ENCODE measurements around the gene SYT10.
"Not testable (repeated sequence)": the region's sequence is repeated elsewhere in the genome, so short reads cannot be mapped to it uniquely, and the experiment has no call there.

Gene SYT10

GRCh38 chr12:33357181-33357580 lies 82.4 kb downstream of the SYT10 start:
- POLR2A ChIA-PET: no interaction called here

GRCh38 chr12:33349791-33350190 lies 89.8 kb downstream of the SYT10 start:
- POLR2A ChIA-PET: no interaction called here
- CTCF ChIA-PET: no interaction called here
- H3K27ac ChIP-seq (ENCODE audit: insufficient read depth in 1 of 2, low read depth in 1 of 2, low read length in 2 of 2, poor library complexity in 1 of 2, severe bottlenecking in 2 of 2): no peak overlapping the region

More at GRCh38 chr12:33357181-33357580, 82.4 kb downstream of the SYT10 start:
- WGBS (ENCODE audit: insufficient coverage): 82% methylated on average over 2 of the region's 2 CpGs
- CTCF ChIA-PET: interaction anchor here (0.6 kb wide), 1 partner anchor 225 kb away, joined by 3 read pairs; no protein-coding TSS in a partner anchor
- H3K27me3 ChIP-seq (replicated peaks in 2 of 5; ENCODE audit: control insufficient read depth in 4 of 5, insufficient read depth in 5 of 5, low read length in 4 of 5): no peaks in the 10 kb centered on the region
- no peak overlapping the region for H3K27ac ChIP-seq (ENCODE audit: insufficient read depth in 1 of 2, low read depth in 1 of 2, low read length in 2 of 2, poor library complexity in 1 of 2, severe bottlenecking in 2 of 2)
- no peaks in the 10 kb centered on the region for H3K36me3 ChIP-seq (ENCODE audit: control insufficient read depth in 4 of 4, insufficient read depth in 4 of 4, low read length in 3 of 4)
- H3K4me1 ChIP-seq (ENCODE audit: control extremely low read depth in 1 of 4, control insufficient read depth in 4 of 4, insufficient read depth in 4 of 4, low read length in 3 of 4): no peaks in the 10 kb centered on the region
- no peak overlapping the region for H3K4me3 ChIP-seq (ENCODE audit: control insufficient read depth in 1 of 7, extremely low read depth in 1 of 7, insufficient read depth in 4 of 7, low read depth in 2 of 7, low read length in 6 of 7)
- H3K9me3 ChIP-seq (ENCODE audit: control extremely low read depth in 1 of 5, control insufficient read depth in 4 of 5, insufficient read depth in 2 of 5, low read depth in 1 of 5, low read length in 4 of 5): no peaks in the 10 kb centered on the region
- no peak for DNase-seq

GRCh38 chr12:33331961-33332398 lies 107.6 kb downstream of the SYT10 start:
- 94% methylated on average over 14 of the region's 15 CpGs for WGBS (ENCODE audit: insufficient coverage)
- H3K4me3 ChIP-seq (ENCODE audit: control insufficient read depth in 1 of 7, extremely low read depth in 1 of 7, insufficient read depth in 4 of 7, low read depth in 2 of 7, low read length in 6 of 7); H3K36me3 ChIP-seq (ENCODE audit: control insufficient read depth in 4 of 4, insufficient read depth in 4 of 4, low read length in 3 of 4); H3K9me3 ChIP-seq (ENCODE audit: control extremely low read depth in 1 of 5, control insufficient read depth in 4 of 5, insufficient read depth in 2 of 5, low read depth in 1 of 5, low read length in 4 of 5); H3K27ac ChIP-seq (ENCODE audit: insufficient read depth in 1 of 2, low read depth in 1 of 2, low read length in 2 of 2, poor library complexity in 1 of 2, severe bottlenecking in 2 of 2); H3K27me3 ChIP-seq (replicated peaks in 2 of 5; ENCODE audit: control insufficient read depth in 4 of 5, insufficient read depth in 5 of 5, low read length in 4 of 5); DNase-seq; H3K4me1 ChIP-seq (ENCODE audit: control extremely low read depth in 1 of 4, control insufficient read depth in 4 of 4, insufficient read depth in 4 of 4, low read length in 3 of 4); POLR2A ChIA-PET; CTCF ChIA-PET: not testable (repeated sequence)

More at GRCh38 chr12:33349791-33350190, 89.8 kb downstream of the SYT10 start:
- H3K9me3 ChIP-seq (ENCODE audit: control extremely low read depth in 1 of 5, control insufficient read depth in 4 of 5, insufficient read depth in 2 of 5, low read depth in 1 of 5, low read length in 4 of 5): no peaks in the 10 kb centered on the region
- H3K4me3 ChIP-seq (ENCODE audit: control insufficient read depth in 1 of 7, extremely low read depth in 1 of 7, insufficient read depth in 4 of 7, low read depth in 2 of 7, low read length in 6 of 7): no peak overlapping the region
- no peaks in the 10 kb centered on the region for H3K4me1 ChIP-seq (ENCODE audit: control extremely low read depth in 1 of 4, control insufficient read depth in 4 of 4, insufficient read depth in 4 of 4, low read length in 3 of 4)
- no peaks in the 10 kb centered on the region for H3K36me3 ChIP-seq (ENCODE audit: control insufficient read depth in 4 of 4, insufficient read depth in 4 of 4, low read length in 3 of 4)
- no peak for DNase-seq
- H3K27me3 ChIP-seq (replicated peaks in 2 of 5; ENCODE audit: control insufficient read depth in 4 of 5, insufficient read depth in 5 of 5, low read length in 4 of 5): no peaks in the 10 kb centered on the region

- Histone ChIP-seq H3K27me3 (replicated peaks in 2 of 5; ENCODE audit: control insufficient read depth in 4 of 5, insufficient read depth in 5 of 5, low read length in 4 of 5) (no peaks in the 10 kb centered on the region), H3K36me3 (ENCODE audit: control insufficient read depth in 4 of 4, insufficient read depth in 4 of 4, low read length in 3 of 4) (no peaks in the 10 kb centered on the region), H3K4me1 (ENCODE audit: control extremely low read depth in 1 of 4, control insufficient read depth in 4 of 4, insufficient read depth in 4 of 4, low read length in 3 of 4) (no peaks in the 10 kb centered on the region), H3K4me3 (ENCODE audit: control insufficient read depth in 1 of 7, extremely low read depth in 1 of 7, insufficient read depth in 4 of 7, low read depth in 2 of 7, low read length in 6 of 7) (no peak overlapping the region), H3K9me3 (ENCODE audit: control extremely low read depth in 1 of 5, control insufficient read depth in 4 of 5, insufficient read depth in 2 of 5, low read depth in 1 of 5, low read length in 4 of 5) (no peaks in the 10 kb centered on the region), H3K27ac (ENCODE audit: insufficient read depth in 1 of 2, low read depth in 1 of 2, low read length in 2 of 2, poor library complexity in 1 of 2, severe bottlenecking in 2 of 2) (no peak overlapping the region)
- WGBS (ENCODE audit: insufficient coverage): no CpG with 5 or more reads among the region's 2 CpGs
- POLR2A ChIA-PET: no interaction called here
- DNase-seq: no peak
- CTCF ChIA-PET: no interaction called here
Observed at GRCh38 chr12:33330940-33331339, 108.7 kb downstream of the SYT10 start.

Measured in common myeloid progenitor, CD34-positive (primary cell).